ENCODE data around the gene TRIM17. TPM values are rescaled to one million over a fixed set of nuclear protein-coding genes. Genes with fewer than 3 reads are reported as not detected.

The TRIM17 gene
- total RNA-seq, 3 donors from 2014 or later (not counting 1 experiment from before 2014, with no cell fraction given): 8.0 to 13.4 (median 8.4) TPM

DNA sequence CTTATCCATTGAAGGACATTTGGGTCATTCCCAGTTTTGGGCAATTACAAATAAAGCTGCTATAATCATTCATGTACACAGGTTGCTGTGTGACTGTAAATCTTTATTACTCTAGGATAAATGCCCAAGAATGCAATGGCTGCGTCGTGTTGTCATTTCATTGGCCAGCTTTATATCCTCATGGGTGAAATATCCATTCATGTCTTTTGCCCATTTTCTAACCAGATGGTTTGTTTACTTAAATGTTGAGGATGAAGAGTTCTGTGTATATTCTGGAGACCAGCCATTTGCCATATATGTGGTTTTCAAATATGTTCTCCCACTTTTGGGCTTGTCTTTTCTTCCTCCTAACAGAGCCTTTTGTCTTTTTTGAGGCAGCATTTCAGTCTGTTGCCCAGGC is 35.3 kb downstream of the TRIM17 start:
- no peaks in the 10 kb centered on the region for H3K36me3 ChIP-seq (ENCODE audit: control insufficient read depth, insufficient read depth, low read length)
- H3K27me3 ChIP-seq (ENCODE audit: control insufficient read depth, insufficient read depth, low read length): peaks cover 10% of the 10 kb centered on the region
- peaks cover 0 to 19% of the 10 kb centered on the region in 2 donors for H3K27me3 Mint-ChIP-seq (ENCODE audit: low read depth in 2 of 2)
- no peak overlapping the region for H3K4me3 Mint-ChIP-seq
- no peak for TF ChIP-seq CTCF (IDR thresholded peaks at IDR 0.05)
- DNase-seq (no peak), ATAC-seq (no peak)
- H3K4me3 ChIP-seq (ENCODE audit: low read length): no peak overlapping the region
- H3K27ac Mint-ChIP-seq: no peak overlapping the region
- no peaks in the 10 kb centered on the region for H3K9me3 Mint-ChIP-seq
- H3K4me1 Mint-ChIP-seq: peaks cover 6 to 7% of the 10 kb centered on the region in 2 donors
- no peaks in the 10 kb centered on the region for H3K9me3 ChIP-seq (ENCODE audit: control insufficient read depth, insufficient read depth, low read length)
- WGBS (ENCODE audit: insufficient coverage): 95% methylated on average over 2 of the region's 2 CpGs
- intact Hi-C loops (cut with micrococcal nuclease): no loop called here
- H3K27ac ChIP-seq (ENCODE audit: low read length): no peak overlapping the region
- no peaks in the 10 kb centered on the region for H3K36me3 Mint-ChIP-seq
- peaks cover 11% of the 10 kb centered on the region for H3K4me1 ChIP-seq (ENCODE audit: control insufficient read depth, insufficient read depth, low read length)

DNA sequence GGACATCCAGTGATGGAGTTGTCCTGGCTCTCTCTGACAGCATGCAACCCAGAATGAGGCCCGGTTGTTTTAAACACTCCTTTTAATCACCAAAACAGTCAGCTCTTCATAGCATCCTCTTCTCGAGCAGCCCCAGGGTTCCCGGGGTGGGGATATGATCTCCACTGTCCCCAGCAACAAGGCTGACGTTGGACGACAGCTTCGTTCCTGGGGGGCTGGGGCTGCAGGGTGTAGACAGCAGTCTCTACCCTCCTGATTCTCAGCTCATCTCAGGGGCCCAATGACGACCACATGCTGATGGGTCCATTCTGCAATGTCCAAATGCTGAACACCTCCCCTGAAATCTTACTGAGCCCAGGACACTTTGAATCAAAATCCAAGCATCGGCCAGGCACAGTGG is 37.0 kb downstream of the TRIM17 start:
- Mint-ChIP-seq H3K9me3 (no peaks in the 10 kb centered on the region), H3K4me3 (peak overlapping the region; percentile 6), H3K27ac (no peak overlapping the region), H3K27me3 (ENCODE audit: low read depth in 2 of 2) (peaks cover 0 to 20% of the 10 kb centered on the region in 2 donors), H3K4me1 (peaks cover 6 to 7% of the 10 kb centered on the region in 2 donors), H3K36me3 (no peaks in the 10 kb centered on the region)
- 79% methylated on average over 8 of the region's 8 CpGs for WGBS (ENCODE audit: insufficient coverage)
- no peak overlapping the region for H3K27ac ChIP-seq (ENCODE audit: low read length)
- H3K27me3 ChIP-seq (ENCODE audit: control insufficient read depth, insufficient read depth, low read length): peaks cover 10% of the 10 kb centered on the region
- no peaks in the 10 kb centered on the region for H3K36me3 ChIP-seq (ENCODE audit: control insufficient read depth, insufficient read depth, low read length)
- H3K4me3 ChIP-seq (ENCODE audit: low read length): no peak overlapping the region
- no peak for DNase-seq
- intact Hi-C loops (cut with micrococcal nuclease): no loop called here
- no peak for TF ChIP-seq CTCF (IDR thresholded peaks at IDR 0.05)
- H3K9me3 ChIP-seq (ENCODE audit: control insufficient read depth, insufficient read depth, low read length): no peaks in the 10 kb centered on the region
- H3K4me1 ChIP-seq (ENCODE audit: control insufficient read depth, insufficient read depth, low read length): peaks cover 11% of the 10 kb centered on the region
- ATAC-seq: no peak

- H3K4me1 ChIP-seq (ENCODE audit: control insufficient read depth, insufficient read depth, low read length): peaks cover 11% of the 10 kb centered on the region
- H3K27ac ChIP-seq (ENCODE audit: low read length): no peak overlapping the region
- H3K27ac Mint-ChIP-seq: no peak overlapping the region
- H3K36me3 Mint-ChIP-seq: no peaks in the 10 kb centered on the region
- ATAC-seq (no peak), DNase-seq (no peak)
- H3K27me3 ChIP-seq (ENCODE audit: control insufficient read depth, insufficient read depth, low read length): peaks cover 10% of the 10 kb centered on the region
- TF ChIP-seq CTCF (IDR thresholded peaks at IDR 0.05): no peak
- no peak overlapping the region for H3K4me3 ChIP-seq (ENCODE audit: low read length)
- 3% methylated on average over 48 of the region's 48 CpGs for WGBS (ENCODE audit: insufficient coverage)
- H3K9me3 Mint-ChIP-seq: no peaks in the 10 kb centered on the region
- peaks cover 6 to 7% of the 10 kb centered on the region in 2 donors for H3K4me1 Mint-ChIP-seq
- no peaks in the 10 kb centered on the region for H3K9me3 ChIP-seq (ENCODE audit: control insufficient read depth, insufficient read depth, low read length)
- H3K4me3 Mint-ChIP-seq: peak overlapping the region; percentile 84
- H3K27me3 Mint-ChIP-seq (ENCODE audit: low read depth in 2 of 2): peaks cover 0 to 20% of the 10 kb centered on the region in 2 donors
- intact Hi-C loops (cut with micrococcal nuclease): no loop called here
- H3K36me3 ChIP-seq (ENCODE audit: control insufficient read depth, insufficient read depth, low read length): no peaks in the 10 kb centered on the region
Measured at GRCh38 chr1:228378873-228379460, 37.7 kb downstream of the TRIM17 start.
